ENCODE measurements around the gene RAVER1. TPM values are rescaled to one million over a fixed set of nuclear protein-coding genes. Genes with fewer than 3 reads are reported as not detected.
A peak's percentile ranks its signal among the peaks of the same experiment; 100 is the strongest.

RAVER1 gene
- total and polyA plus RNA-seq, 9 of the 15 experiments (the other 6 are each of a cell fraction or from before 2014, with no cell fraction given), result 0.06 to 113 (median 7.0) TPM

- TF ChIP-seq TAF1 (IDR thresholded peaks at IDR 0.05; ENCODE audit: control insufficient read depth, extremely low read depth, insufficient read depth, low read length, severe bottlenecking), result peak; percentile 62
- no peak for TF ChIP-seq SRSF7 (optimal IDR thresholded peaks at IDR 0.05; ENCODE audit: low read depth, low read length)
- no peak for TF ChIP-seq ZNF407 (IDR thresholded peaks at IDR 0.05; ENCODE audit: low read depth)
- TF ChIP-seq KAT8 (IDR thresholded peaks at IDR 0.05; ENCODE audit: low read depth), result no peak
- no peak for TF ChIP-seq MED1 (CRISPR knock-in tag; IDR thresholded peaks at IDR 0.05; ENCODE audit: borderline replicate concordance)
- no peak for TF ChIP-seq ATF4 (CRISPR knock-in tag; IDR thresholded peaks at IDR 0.05)
- TF ChIP-seq, protein P1, sequence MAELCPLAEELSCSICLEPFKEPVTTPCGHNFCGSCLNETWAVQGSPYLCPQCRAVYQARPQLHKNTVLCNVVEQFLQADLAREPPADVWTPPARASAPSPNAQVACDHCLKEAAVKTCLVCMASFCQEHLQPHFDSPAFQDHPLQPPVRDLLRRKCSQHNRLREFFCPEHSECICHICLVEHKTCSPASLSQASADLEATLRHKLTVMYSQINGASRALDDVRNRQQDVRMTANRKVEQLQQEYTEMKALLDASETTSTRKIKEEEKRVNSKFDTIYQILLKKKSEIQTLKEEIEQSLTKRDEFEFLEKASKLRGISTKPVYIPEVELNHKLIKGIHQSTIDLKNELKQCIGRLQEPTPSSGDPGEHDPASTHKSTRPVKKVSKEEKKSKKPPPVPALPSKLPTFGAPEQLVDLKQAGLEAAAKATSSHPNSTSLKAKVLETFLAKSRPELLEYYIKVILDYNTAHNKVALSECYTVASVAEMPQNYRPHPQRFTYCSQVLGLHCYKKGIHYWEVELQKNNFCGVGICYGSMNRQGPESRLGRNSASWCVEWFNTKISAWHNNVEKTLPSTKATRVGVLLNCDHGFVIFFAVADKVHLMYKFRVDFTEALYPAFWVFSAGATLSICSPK (IDR thresholded peaks at IDR 0.05; ENCODE audit: borderline replicate concordance), result no peak
- no peak; the same call in 1 of the 2 replicates for TF ChIP-seq KLF13 (tag; IDR thresholded peaks at IDR 0.05; ENCODE audit: borderline replicate concordance, low read depth)
- TF ChIP-seq EP400 (IDR thresholded peaks at IDR 0.05), result no peak
- no peak for TF ChIP-seq ETS2 (tag; IDR thresholded peaks at IDR 0.05; ENCODE audit: borderline replicate concordance, poor library complexity, severe bottlenecking)
- no peak for TF ChIP-seq ZFPM2 (CRISPR knock-in tag; IDR thresholded peaks at IDR 0.05)
- TF ChIP-seq POLR2A (conservative IDR thresholded peaks at IDR 0.05), result peak; percentile 89
- TF ChIP-seq, protein P2, sequence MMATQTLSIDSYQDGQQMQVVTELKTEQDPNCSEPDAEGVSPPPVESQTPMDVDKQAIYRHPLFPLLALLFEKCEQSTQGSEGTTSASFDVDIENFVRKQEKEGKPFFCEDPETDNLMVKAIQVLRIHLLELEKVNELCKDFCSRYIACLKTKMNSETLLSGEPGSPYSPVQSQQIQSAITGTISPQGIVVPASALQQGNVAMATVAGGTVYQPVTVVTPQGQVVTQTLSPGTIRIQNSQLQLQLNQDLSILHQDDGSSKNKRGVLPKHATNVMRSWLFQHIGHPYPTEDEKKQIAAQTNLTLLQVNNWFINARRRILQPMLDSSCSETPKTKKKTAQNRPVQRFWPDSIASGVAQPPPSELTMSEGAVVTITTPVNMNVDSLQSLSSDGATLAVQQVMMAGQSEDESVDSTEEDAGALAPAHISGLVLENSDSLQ (IDR thresholded peaks at IDR 0.05), result peak; percentile 32; the same call in 1 of the 2 replicates
- no peak for TF ChIP-seq CBX8 (IDR thresholded peaks at IDR 0.05; ENCODE audit: borderline replicate concordance, extremely low read depth, low read depth, low read length, poor library complexity, severe bottlenecking)
Observed at GRCh38 chr19:10288662-10289166, 44.6 kb downstream of the RAVER1 start (continued).

All from K562 (cell line).